Activated CD8-positive, alpha-beta T cell treated with anti-CD3 and anti-CD28 coated beads for 36 hours (primary cell): Measurements from ENCODE around the gene CTNNA2. TPM values are rescaled to one million over a fixed set of nuclear protein-coding genes. Genes with fewer than 3 reads are reported as not detected.

Experiments
- ATAC-seq: fragments of 200-7000 bp; cut with Tn5 transposase; one replicate; pipeline ENCODE4 v1.10.0; 2021; ENCODE audit warnings: mild to moderate bottlenecking, moderate library complexity
- CTCF ChIA-PET: fragments of 350-600 bp; sonication (Branson Sonifier 250); formaldehyde crosslinking; loops from one replicate; lab custom pipeline; 2021; ENCODE audit warnings: antibody characterized with exemption; lab: Charles Lee
- POLR2A ChIA-PET: fragments of 350-600 bp; sonication (Branson Sonifier 250); formaldehyde crosslinking; loops from one replicate; lab custom pipeline; 2021; ENCODE audit warnings: antibody characterized with exemption; lab: Charles Lee
- DNase-seq: peaks from one replicate; pipeline ENCODE4 v3.0.0-alpha.2; 2020
- H3K27ac Mint-ChIP-seq: one replicate; pipeline ENCODE4 v1.8.0; 2021; ENCODE audit warnings: mild to moderate bottlenecking, mixed read lengths
- H3K27me3 Mint-ChIP-seq: one replicate; pipeline ENCODE4 v1.8.0; 2021; ENCODE audit warnings: mixed read lengths
- H3K36me3 Mint-ChIP-seq: one replicate; pipeline ENCODE4 v1.8.0; 2021; ENCODE audit warnings: low read depth, mixed read lengths
- H3K4me1 Mint-ChIP-seq: one replicate; pipeline ENCODE4 v1.8.0; 2021; ENCODE audit warnings: low read depth, mixed read lengths
- H3K4me3 Mint-ChIP-seq: one replicate; pipeline ENCODE4 v1.8.0; 2021; ENCODE audit warnings: mild to moderate bottlenecking, moderate library complexity, mixed read lengths
- H3K9me3 Mint-ChIP-seq: one replicate; pipeline ENCODE4 v1.8.0; 2021; ENCODE audit warnings: mixed read lengths
- intact Hi-C: fragments of 100-400 bp; cut with micrococcal nuclease; formaldehyde crosslinking; loops from one replicate; pipeline ENCODE4 v1.10.0; 2022
- total RNA-seq, 2 experiments: library from RNA; stranded (reverse); gene quantifications; one replicate each; pipeline ENCODE4 v1.2.3, GENCODE V29; 2021
- TF ChIP-seq, protein P1 (sequence below): fragments of 200-600 bp; IDR thresholded peaks from one replicate; pipeline ENCODE4 v1.8.0; 2022; ENCODE audit warnings: antibody characterized with exemption, mild to moderate bottlenecking

The CTNNA2 gene
- total RNA-seq, 2 experiments from 2014 or later: not detected

DNA sequence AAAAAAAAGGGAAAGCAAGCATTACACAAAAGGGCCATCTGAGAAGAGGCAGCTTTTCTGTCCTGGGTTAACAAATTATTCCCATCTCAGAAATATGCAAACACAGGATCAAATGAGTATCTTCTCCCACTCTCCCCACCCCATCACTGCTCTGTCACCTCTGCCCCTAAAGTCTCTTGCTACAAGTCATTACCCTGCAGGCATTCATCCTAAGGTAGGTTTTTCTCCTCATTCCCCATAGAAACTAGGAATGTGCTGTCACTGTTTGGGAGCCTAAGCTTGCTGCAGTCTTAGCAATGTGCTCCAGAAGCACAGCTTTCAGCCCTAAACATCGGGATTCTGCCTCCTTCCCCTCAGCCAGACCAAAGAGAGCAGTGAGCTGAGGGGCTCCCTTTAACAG is 788.1 kb downstream of the CTNNA2 start:
- H3K27me3 Mint-ChIP-seq: peaks cover 43% of the 10 kb centered on the region
- ChIA-PET CTCF (no interaction called here), POLR2A (no interaction called here)
- intact Hi-C loops: no loop called here
- no peaks in the 10 kb centered on the region for H3K9me3 Mint-ChIP-seq
- H3K4me3 Mint-ChIP-seq: no peak overlapping the region
- no peaks in the 10 kb centered on the region for H3K36me3 Mint-ChIP-seq
- no peak overlapping the region for H3K27ac Mint-ChIP-seq
- H3K4me1 Mint-ChIP-seq: peaks cover 2% of the 10 kb centered on the region
- TF ChIP-seq, protein P1, sequence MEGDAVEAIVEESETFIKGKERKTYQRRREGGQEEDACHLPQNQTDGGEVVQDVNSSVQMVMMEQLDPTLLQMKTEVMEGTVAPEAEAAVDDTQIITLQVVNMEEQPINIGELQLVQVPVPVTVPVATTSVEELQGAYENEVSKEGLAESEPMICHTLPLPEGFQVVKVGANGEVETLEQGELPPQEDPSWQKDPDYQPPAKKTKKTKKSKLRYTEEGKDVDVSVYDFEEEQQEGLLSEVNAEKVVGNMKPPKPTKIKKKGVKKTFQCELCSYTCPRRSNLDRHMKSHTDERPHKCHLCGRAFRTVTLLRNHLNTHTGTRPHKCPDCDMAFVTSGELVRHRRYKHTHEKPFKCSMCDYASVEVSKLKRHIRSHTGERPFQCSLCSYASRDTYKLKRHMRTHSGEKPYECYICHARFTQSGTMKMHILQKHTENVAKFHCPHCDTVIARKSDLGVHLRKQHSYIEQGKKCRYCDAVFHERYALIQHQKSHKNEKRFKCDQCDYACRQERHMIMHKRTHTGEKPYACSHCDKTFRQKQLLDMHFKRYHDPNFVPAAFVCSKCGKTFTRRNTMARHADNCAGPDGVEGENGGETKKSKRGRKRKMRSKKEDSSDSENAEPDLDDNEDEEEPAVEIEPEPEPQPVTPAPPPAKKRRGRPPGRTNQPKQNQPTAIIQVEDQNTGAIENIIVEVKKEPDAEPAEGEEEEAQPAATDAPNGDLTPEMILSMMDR: no peak
- ATAC-seq (no peak), DNase-seq (no peak)

DNA sequence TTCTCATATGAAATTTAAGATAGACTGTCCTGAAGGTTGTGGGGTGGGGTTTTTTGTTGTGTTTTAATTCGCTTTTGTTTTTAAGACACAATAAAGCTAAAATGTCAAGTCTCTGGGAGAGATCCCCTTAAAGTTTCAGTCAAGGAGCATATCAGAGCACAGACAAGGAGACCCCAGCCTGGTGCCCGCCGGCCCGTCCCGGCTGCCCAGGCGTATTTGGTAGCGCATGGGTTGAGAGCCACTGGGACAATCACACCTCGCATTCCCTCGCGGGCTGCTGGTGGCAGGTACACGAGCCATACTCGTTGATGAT is 789.1 kb downstream of the CTNNA2 start:
- Mint-ChIP-seq H3K27me3 (peaks cover 48% of the 10 kb centered on the region), H3K36me3 (no peaks in the 10 kb centered on the region), H3K27ac (no peak overlapping the region), H3K9me3 (no peaks in the 10 kb centered on the region), H3K4me1 (peaks cover 2% of the 10 kb centered on the region), H3K4me3 (no peak overlapping the region)
- POLR2A ChIA-PET: no interaction called here
- intact Hi-C loops: no loop called here
- TF ChIP-seq, protein P1: no peak
- ATAC-seq (no peak), DNase-seq (no peak)
- CTCF ChIA-PET: no interaction called here

DNA sequence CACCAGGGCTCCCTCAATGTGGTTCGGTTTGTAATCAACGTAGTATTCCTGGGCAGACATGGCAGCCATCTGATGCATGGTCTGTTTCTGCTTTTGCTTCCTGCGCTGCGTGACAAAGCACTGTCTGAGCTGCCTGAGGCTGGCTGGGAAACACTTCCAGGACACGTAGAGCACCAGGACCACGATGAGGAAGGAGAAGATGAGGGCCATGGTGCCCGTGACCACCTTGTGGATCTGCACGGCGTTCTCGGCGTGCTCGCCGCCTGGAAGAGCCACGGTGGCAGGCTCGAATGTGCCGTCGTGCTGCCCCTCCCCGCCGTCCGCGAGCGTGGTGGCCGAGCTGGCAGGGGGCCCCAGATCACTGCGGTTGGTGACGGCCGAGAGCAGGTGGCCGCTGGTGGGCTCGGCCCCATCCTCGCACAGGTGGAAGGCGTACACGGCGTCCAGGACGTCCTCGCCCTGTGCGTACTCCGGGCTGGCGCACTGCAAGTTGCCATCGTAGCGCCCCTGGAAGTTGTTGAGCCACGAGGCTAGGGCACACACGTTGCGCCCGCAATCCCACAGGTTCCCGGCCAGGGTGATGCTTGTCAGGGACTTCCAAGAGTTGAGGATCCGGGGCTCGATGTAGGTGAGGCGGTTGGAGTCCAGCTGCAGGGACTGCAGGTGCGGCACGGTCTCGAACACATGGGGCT is 789.6 kb downstream of the CTNNA2 start:
- peaks cover 2% of the 10 kb centered on the region for H3K4me1 Mint-ChIP-seq
- H3K9me3 Mint-ChIP-seq: no peaks in the 10 kb centered on the region
- ChIA-PET POLR2A (interaction anchor here (0.6 kb wide), 1 partner anchor 11 kb away, joined by 3 read pairs; no protein-coding TSS in a partner anchor), CTCF (no interaction called here)
- no peaks in the 10 kb centered on the region for H3K36me3 Mint-ChIP-seq
- peaks cover 48% of the 10 kb centered on the region for H3K27me3 Mint-ChIP-seq
- TF ChIP-seq, protein P1: no peak
- ATAC-seq (no peak), DNase-seq (no peak)
- intact Hi-C loops: no loop called here
- H3K27ac Mint-ChIP-seq: no peak overlapping the region
- H3K4me3 Mint-ChIP-seq: no peak overlapping the region

DNA sequence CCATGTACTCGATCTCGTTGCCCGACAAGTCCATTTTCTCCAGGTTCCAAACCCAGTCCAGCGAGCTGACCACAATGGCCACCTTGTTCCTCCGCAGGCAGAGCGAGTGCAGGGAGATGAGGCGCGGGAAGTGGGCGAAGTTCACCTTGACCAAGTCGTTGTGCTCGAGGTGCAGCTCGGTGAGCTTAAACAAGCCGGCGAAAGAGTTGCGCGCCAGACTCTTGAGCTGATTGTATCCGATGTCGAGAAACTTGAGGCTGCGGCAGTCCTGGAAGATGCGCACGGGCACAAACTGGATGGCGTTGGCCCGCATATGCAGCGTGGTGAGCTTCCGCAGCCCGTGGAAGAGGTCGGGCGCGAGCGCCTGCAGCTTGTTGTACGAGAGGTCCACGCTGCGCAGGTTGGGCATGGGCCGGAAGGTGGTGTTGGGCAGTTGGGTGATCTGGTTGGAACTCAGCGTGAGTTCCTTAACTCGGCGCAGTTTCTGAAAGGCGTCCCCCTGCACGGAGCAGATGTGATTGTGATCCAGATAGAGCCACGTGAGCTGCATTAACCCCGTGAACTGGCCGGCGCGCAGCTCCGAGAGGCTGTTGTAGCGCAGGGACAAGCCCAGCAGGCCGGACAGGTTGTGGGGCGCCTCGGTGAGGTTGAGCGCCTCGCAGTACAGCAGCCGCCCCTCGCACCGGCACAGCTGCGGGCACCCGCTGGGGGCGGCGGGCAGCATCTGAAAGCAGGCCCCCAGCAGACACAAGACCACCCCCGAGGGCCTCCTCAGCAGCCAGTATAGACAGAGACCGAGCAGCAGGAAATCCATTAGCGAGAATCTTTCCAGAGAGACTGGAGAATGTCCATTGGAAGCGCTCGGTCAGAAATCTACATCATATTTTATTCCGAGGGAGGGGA is 790.4 kb downstream of the CTNNA2 start:
- Mint-ChIP-seq H3K9me3 (no peaks in the 10 kb centered on the region), H3K4me1 (peaks cover 2% of the 10 kb centered on the region), H3K4me3 (no peak overlapping the region), H3K36me3 (no peaks in the 10 kb centered on the region), H3K27me3 (peaks cover 48% of the 10 kb centered on the region), H3K27ac (no peak overlapping the region)
- POLR2A ChIA-PET: interaction anchor here (0.6 kb wide), 1 partner anchor 12 kb away, joined by 3 read pairs; no protein-coding TSS in a partner anchor
- TF ChIP-seq, protein P1: no peak
- no peak for DNase-seq
- CTCF ChIA-PET: no interaction called here
- intact Hi-C loops: no loop called here
- no peak for ATAC-seq
